B cell (primary cell): Measurements from ENCODE around the gene RERG. TPM values are rescaled to one million over a fixed set of nuclear protein-coding genes. Genes with fewer than 3 reads are reported as not detected.

Source experiments
- ATAC-seq: fragments of 200-7000 bp; cut with Tn5 transposase; one replicate; pipeline ENCODE4 v1.10.0; 2021; ENCODE audit warnings: low read depth, mild to moderate bottlenecking, moderate number of reproducible peaks, moderate library complexity
- CTCF ChIA-PET: fragments of 350-600 bp; sonication (Branson Sonifier 250); formaldehyde crosslinking; loops from one replicate; lab custom pipeline; 2021; ENCODE audit warnings: antibody characterized with exemption, inconsistent platforms; lab: Charles Lee
- POLR2A ChIA-PET: fragments of 350-600 bp; sonication (Branson Sonifier 250); formaldehyde crosslinking; loops from one replicate; lab custom pipeline; 2021; ENCODE audit warnings: antibody characterized with exemption; lab: Charles Lee
- DNase-seq: peaks from one replicate; pipeline ENCODE4 v3.0.0; 2013
- H2AFZ ChIP-seq: 2 replicates; pipeline ENCODE4 v1.6.1; 2012; ENCODE audit warnings: mild to moderate bottlenecking, low read depth, low read length; ENCODE audit not compliant: insufficient read depth, poor library complexity, severe bottlenecking
- H3K27ac ChIP-seq, 2 donors: 1 replicate in 1 of 2; 2 replicates in 1 of 2; pipeline ENCODE4 v1.5.1; 2012 to 2013; ENCODE audit warnings: low read length in 2 of 2, mild to moderate bottlenecking in 2 of 2, moderate library complexity in 1 of 2
- H3K27me3 ChIP-seq, 4 experiments: fragments of 200-600 bp in 1 of 4; sonication (generic) in 1 of 4; replicated peaks in 1 of 4; 1 replicate in 2 of 4; 2 replicates in 2 of 4; pipeline versions ENCODE4 v1.6.1 to v1.7.0; 2013 to 2016; ENCODE audit warnings: low read length in 3 of 4, mild to moderate bottlenecking in 2 of 4, mixed read lengths in 1 of 4, moderate library complexity in 1 of 4; ENCODE audit not compliant: insufficient read depth in 4 of 4, control insufficient read depth in 3 of 4; ENCODE audit errors: control extremely low read depth in 1 of 4
- H3K36me3 ChIP-seq, 2 experiments: replicated peaks in 1 of 2; 1 replicate in 1 of 2; 2 replicates in 1 of 2; pipeline versions ENCODE4 v1.6.1 to v1.7.1; 2013; ENCODE audit warnings: low read length in 1 of 2; ENCODE audit not compliant: insufficient read depth in 2 of 2, control insufficient read depth in 1 of 2; ENCODE audit errors: control extremely low read depth in 1 of 2, extremely low read depth in 1 of 2
- H3K4me1 ChIP-seq, 2 donors: fragments of 200-600 bp in 1 of 2; sonication (generic) in 1 of 2; 1 replicate in 1 of 2; 2 replicates in 1 of 2; pipeline versions ENCODE4 v1.5.1 to v1.6.1; 2013 to 2017; ENCODE audit warnings: low read length in 2 of 2; ENCODE audit not compliant: control insufficient read depth in 2 of 2, insufficient read depth in 2 of 2
- H3K4me2 ChIP-seq: replicated peaks from 2 replicates; pipeline ENCODE3; 2012; ENCODE audit warnings: mild to moderate bottlenecking, low read depth, low read length; ENCODE audit not compliant: poor library complexity, severe bottlenecking
- H3K4me3 ChIP-seq, 5 experiments: fragments of 200-600 bp in 1 of 5; sonication (generic) in 1 of 5; 1 replicate in 3 of 5; 2 replicates in 2 of 5; pipeline versions ENCODE4 v1.5.1 to v1.7.0; 2011 to 2016; ENCODE audit warnings: low read length in 4 of 5, mild to moderate bottlenecking in 4 of 5, low read depth in 2 of 5, control low read depth in 1 of 5, moderate library complexity in 1 of 5; ENCODE audit not compliant: insufficient read depth in 1 of 5; ENCODE audit errors: control extremely low read depth in 1 of 5, extremely low read depth in 1 of 5
- H3K79me2 ChIP-seq: fragments of 200-600 bp; sonication (generic); one replicate; pipeline ENCODE4 v1.6.0; 2016; ENCODE audit warnings: low read length; ENCODE audit not compliant: control insufficient read depth, insufficient read depth
- H3K9ac ChIP-seq: fragments of 200-600 bp; sonication (generic); 2 replicates; pipeline ENCODE4 v1.6.1; 2017; ENCODE audit warnings: mild to moderate bottlenecking, low read length, moderate library complexity
- H3K9me3 ChIP-seq, 3 donors: one replicate each; pipeline versions ENCODE4 v1.6.1 to v1.7.1; 2013; ENCODE audit warnings: low read length in 2 of 3; ENCODE audit not compliant: control insufficient read depth in 2 of 3, insufficient read depth in 1 of 3; ENCODE audit errors: control extremely low read depth in 1 of 3
- H4K20me1 ChIP-seq: 2 replicates; pipeline ENCODE4 v1.6.0; 2012; ENCODE audit warnings: mild to moderate bottlenecking, low read length; ENCODE audit not compliant: insufficient read depth, control insufficient read depth, poor library complexity, severe bottlenecking
- H3K27ac Mint-ChIP-seq: one replicate; pipeline ENCODE4 v1.8.0; 2021; ENCODE audit warnings: mixed read lengths
- H3K27me3 Mint-ChIP-seq: one replicate; pipeline ENCODE4 v1.8.0; 2021; ENCODE audit warnings: mixed read lengths
- H3K4me1 Mint-ChIP-seq: one replicate; pipeline ENCODE4 v1.8.0; 2021; ENCODE audit warnings: mixed read lengths
- H3K4me3 Mint-ChIP-seq: one replicate; pipeline ENCODE4 v1.8.0; 2021; ENCODE audit warnings: mixed read lengths
- H3K9me3 Mint-ChIP-seq: one replicate; pipeline ENCODE4 v1.8.0; 2022; ENCODE audit warnings: mixed read lengths; ENCODE audit not compliant: insufficient read depth
- EZH2 ChIP-seq: IDR thresholded peaks from 2 replicates; pipeline ENCODE4 v1.6.1; 2012; ENCODE audit warnings: borderline replicate concordance, low read depth, mild to moderate bottlenecking, moderate library complexity, low read length; ENCODE audit not compliant: insufficient read depth, poor library complexity, severe bottlenecking
- WGBS: methylation state at CpG from one replicate; pipeline ENCODE4 v1.1.5; 2013; ENCODE audit warnings: missing lambda C conversion rate; ENCODE audit not compliant: insufficient coverage; 5-methylcytosine and 5-hydroxymethylcytosine counted together
- intact Hi-C: fragments of 100-400 bp; cut with micrococcal nuclease; formaldehyde crosslinking; loops from one replicate; pipeline ENCODE4 v1.10.0; 2022
- polyA plus RNA-seq: library from polyadenylated mRNA; depleted of rRNA; stranded (reverse); fragments of >200 nt; gene quantifications from 2 replicates; pipeline ENCODE4 v1.2.3, GENCODE V29; 2012
- total RNA-seq, 2 donors: library from RNA; stranded (reverse); fragments of 120-200 nt in 1 of 2; gene quantifications; 1 replicate in 1 of 2; 2 replicates in 1 of 2; pipeline versions ENCODE4 v1.2.3 to v1.2.4, GENCODE V29; 2013 to 2022
- TF ChIP-seq, protein P1 (sequence below): fragments of 200-600 bp; IDR thresholded peaks from one replicate; pipeline ENCODE4 v1.8.0; 2022; ENCODE audit warnings: antibody characterized with exemption, mild to moderate bottlenecking

Gene RERG
- total and polyA plus RNA-seq, 2 donors (not counting 1 experiment from before 2014, with no cell fraction given), result not detected

- DNase-seq (no peak), ATAC-seq (no peak)
- peaks cover 0 to 10% (median 6%) of the 10 kb centered on the region in 4 experiments for H3K27me3 ChIP-seq
- Mint-ChIP-seq H3K9me3 (peaks cover 4% of the 10 kb centered on the region), H3K4me1 (no peaks in the 10 kb centered on the region), H3K27me3 (peaks cover 35% of the 10 kb centered on the region), H3K4me3 (no peak overlapping the region), H3K27ac (no peak overlapping the region)
- H2AFZ ChIP-seq, result no peak overlapping the region
- no peak overlapping the region for H3K4me2 ChIP-seq
- H3K36me3 ChIP-seq, result no peaks in the 10 kb centered on the region
- no peak overlapping the region for H3K4me3 ChIP-seq
- CTCF ChIA-PET, result no interaction called here
- H3K9me3 ChIP-seq, result no peaks in the 10 kb centered on the region
- WGBS, result 90% methylated on average over 3 of the region's 4 CpGs
- TF ChIP-seq, protein P1, sequence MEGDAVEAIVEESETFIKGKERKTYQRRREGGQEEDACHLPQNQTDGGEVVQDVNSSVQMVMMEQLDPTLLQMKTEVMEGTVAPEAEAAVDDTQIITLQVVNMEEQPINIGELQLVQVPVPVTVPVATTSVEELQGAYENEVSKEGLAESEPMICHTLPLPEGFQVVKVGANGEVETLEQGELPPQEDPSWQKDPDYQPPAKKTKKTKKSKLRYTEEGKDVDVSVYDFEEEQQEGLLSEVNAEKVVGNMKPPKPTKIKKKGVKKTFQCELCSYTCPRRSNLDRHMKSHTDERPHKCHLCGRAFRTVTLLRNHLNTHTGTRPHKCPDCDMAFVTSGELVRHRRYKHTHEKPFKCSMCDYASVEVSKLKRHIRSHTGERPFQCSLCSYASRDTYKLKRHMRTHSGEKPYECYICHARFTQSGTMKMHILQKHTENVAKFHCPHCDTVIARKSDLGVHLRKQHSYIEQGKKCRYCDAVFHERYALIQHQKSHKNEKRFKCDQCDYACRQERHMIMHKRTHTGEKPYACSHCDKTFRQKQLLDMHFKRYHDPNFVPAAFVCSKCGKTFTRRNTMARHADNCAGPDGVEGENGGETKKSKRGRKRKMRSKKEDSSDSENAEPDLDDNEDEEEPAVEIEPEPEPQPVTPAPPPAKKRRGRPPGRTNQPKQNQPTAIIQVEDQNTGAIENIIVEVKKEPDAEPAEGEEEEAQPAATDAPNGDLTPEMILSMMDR, result no peak
- TF ChIP-seq EZH2, result no peak
- H4K20me1 ChIP-seq, result no peaks in the 10 kb centered on the region
- H3K79me2 ChIP-seq, result no peaks in the 10 kb centered on the region
- H3K9ac ChIP-seq, result no peak overlapping the region
- intact Hi-C loops, result no loop called here
- no peaks in the 10 kb centered on the region for H3K4me1 ChIP-seq
- no peak overlapping the region for H3K27ac ChIP-seq
- POLR2A ChIA-PET, result no interaction called here
Measured at GRCh38 chr12:15256761-15257160, 35.5 kb upstream of the RERG start.

DNA sequence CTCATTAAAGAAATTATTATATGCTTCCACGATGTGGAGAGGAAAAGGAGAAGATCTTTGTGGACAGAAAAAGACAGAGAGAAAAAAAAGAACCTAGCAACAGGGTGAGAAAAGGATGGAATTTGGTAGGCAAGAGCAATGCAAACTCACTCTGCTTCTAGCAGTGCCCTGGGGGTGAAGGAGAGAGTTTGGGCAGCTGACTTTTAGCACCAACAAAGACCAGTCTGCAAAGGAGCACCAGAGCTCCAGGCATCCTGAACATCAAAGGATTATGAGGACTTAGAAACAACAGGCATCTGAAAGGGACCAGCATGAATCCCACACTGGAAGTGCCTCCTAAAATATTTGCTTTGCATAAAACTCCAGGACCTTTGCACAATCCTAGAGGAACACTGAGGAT lies 32.8 kb upstream of the RERG start:
- no peak for TF ChIP-seq EZH2
- TF ChIP-seq, protein P1, result no peak
- ATAC-seq, result no peak
- no CpG with 5 or more reads among the region's 1 CpG for WGBS

More for the DNA sequence above, 32.8 kb upstream of the RERG start:
- no peaks in the 10 kb centered on the region for H3K4me1 ChIP-seq
- peaks cover 0 to 10% (median 6%) of the 10 kb centered on the region in 4 experiments for H3K27me3 ChIP-seq
- H3K27ac Mint-ChIP-seq, result no peak overlapping the region
- H3K79me2 ChIP-seq, result no peaks in the 10 kb centered on the region
- no peak overlapping the region for H3K9ac ChIP-seq
- H3K9me3 ChIP-seq, result no peaks in the 10 kb centered on the region
- intact Hi-C loops, result no loop called here
- H3K4me3 Mint-ChIP-seq, result no peak overlapping the region
- H3K4me1 Mint-ChIP-seq, result no peaks in the 10 kb centered on the region
- no peaks in the 10 kb centered on the region for H4K20me1 ChIP-seq
- H3K36me3 ChIP-seq, result no peaks in the 10 kb centered on the region
- no peak overlapping the region for H3K27ac ChIP-seq
- H2AFZ ChIP-seq, result no peak overlapping the region
- DNase-seq, result no peak
- no peak overlapping the region for H3K4me2 ChIP-seq
- H3K4me3 ChIP-seq, result no peak overlapping the region
- POLR2A ChIA-PET, result no interaction called here
- peaks cover 48% of the 10 kb centered on the region for H3K27me3 Mint-ChIP-seq
- H3K9me3 Mint-ChIP-seq, result peaks cover 4% of the 10 kb centered on the region
- CTCF ChIA-PET, result interaction anchor here (1.2 kb wide), 2 partner anchors 15 to 20 kb away, joined by 3 read pairs; no protein-coding TSS in a partner anchor
